ENCODE results near the gene SEC23B. TPM values are rescaled to one million over a fixed set of nuclear protein-coding genes. Genes with fewer than 3 reads are reported as not detected.

SEC23B gene
- polyA plus RNA-seq, 1 donor from 2014 or later, result 77.8 TPM

GRCh38 chr20:18477218-18477617, 30.5 kb upstream of the SEC23B start:
- Histone ChIP-seq H3K36me3 (ENCODE audit: insufficient read depth, low read length) (no peaks in the 10 kb centered on the region), H3K27me3 (ENCODE audit: insufficient read depth, low read depth, low read length) (no peaks in the 10 kb centered on the region), H3K27ac (ENCODE audit: low read length) (no peak overlapping the region), H2AFZ (ENCODE audit: low read depth, low read length) (no peak overlapping the region), H4K20me1 (ENCODE audit: insufficient read depth) (no peaks in the 10 kb centered on the region), H3F3A (ENCODE audit: insufficient read depth, low read length, poor library complexity, severe bottlenecking) (no peaks in the 10 kb centered on the region), H3K9ac (ENCODE audit: low read length) (no peak overlapping the region), H3K4me3 (ENCODE audit: low read length) (no peak overlapping the region), H3K9me3 (ENCODE audit: low read length) (no peaks in the 10 kb centered on the region), H3K9me2 (ENCODE audit: insufficient read depth, low read length) (no peaks in the 10 kb centered on the region), H3K4me2 (ENCODE audit: low read length) (no peak overlapping the region), H3K79me2 (replicated peaks; ENCODE audit: insufficient read depth, low read length) (no peaks in the 10 kb centered on the region)
- TF ChIP-seq EP300 (conservative IDR thresholded peaks at IDR 0.05; ENCODE audit: poor library complexity, severe bottlenecking) (no peak), MXI1 (conservative IDR thresholded peaks at IDR 0.05; ENCODE audit: poor library complexity, severe bottlenecking) (no peak), CTCF (IDR thresholded peaks at IDR 0.05; ENCODE audit: poor library complexity, severe bottlenecking) (no peak), EZH2 (IDR thresholded peaks at IDR 0.05; ENCODE audit: borderline replicate concordance, insufficient read depth, low read length, poor library complexity, severe bottlenecking) (no peak), SMC3 (conservative IDR thresholded peaks at IDR 0.05; ENCODE audit: poor library complexity) (no peak), REST (IDR thresholded peaks at IDR 0.05; ENCODE audit: borderline replicate concordance) (no peak), TAF1 (IDR thresholded peaks at IDR 0.05; ENCODE audit: low read depth) (no peak), RAD21 (conservative IDR thresholded peaks at IDR 0.05) (no peak), POLR2AphosphoS5 (IDR thresholded peaks at IDR 0.05) (no peak)

GRCh38 chr20:18477821-18478220, 29.9 kb upstream of the SEC23B start:
- Histone ChIP-seq H3K79me2 (replicated peaks; ENCODE audit: insufficient read depth, low read length) (no peaks in the 10 kb centered on the region), H3K36me3 (ENCODE audit: insufficient read depth, low read length) (no peaks in the 10 kb centered on the region), H3K4me3 (ENCODE audit: low read length) (no peak overlapping the region), H3K4me2 (ENCODE audit: low read length) (no peak overlapping the region), H3K27me3 (ENCODE audit: insufficient read depth, low read depth, low read length) (no peaks in the 10 kb centered on the region), H3K9ac (ENCODE audit: low read length) (no peak overlapping the region), H4K20me1 (ENCODE audit: insufficient read depth) (no peaks in the 10 kb centered on the region), H3F3A (ENCODE audit: insufficient read depth, low read length, poor library complexity, severe bottlenecking) (no peaks in the 10 kb centered on the region), H3K27ac (ENCODE audit: low read length) (no peak overlapping the region), H3K9me3 (ENCODE audit: low read length) (no peaks in the 10 kb centered on the region), H2AFZ (ENCODE audit: low read depth, low read length) (no peak overlapping the region), H3K9me2 (ENCODE audit: insufficient read depth, low read length) (no peaks in the 10 kb centered on the region)
- TF ChIP-seq RAD21 (conservative IDR thresholded peaks at IDR 0.05) (no peak), CTCF (IDR thresholded peaks at IDR 0.05; ENCODE audit: poor library complexity, severe bottlenecking) (no peak), REST (IDR thresholded peaks at IDR 0.05; ENCODE audit: borderline replicate concordance) (no peak), TAF1 (IDR thresholded peaks at IDR 0.05; ENCODE audit: low read depth) (no peak), EP300 (conservative IDR thresholded peaks at IDR 0.05; ENCODE audit: poor library complexity, severe bottlenecking) (no peak), EZH2 (IDR thresholded peaks at IDR 0.05; ENCODE audit: borderline replicate concordance, insufficient read depth, low read length, poor library complexity, severe bottlenecking) (no peak), SMC3 (conservative IDR thresholded peaks at IDR 0.05; ENCODE audit: poor library complexity) (no peak), MXI1 (conservative IDR thresholded peaks at IDR 0.05; ENCODE audit: poor library complexity, severe bottlenecking) (no peak), POLR2AphosphoS5 (IDR thresholded peaks at IDR 0.05) (no peak)

Data from neural cell (in vitro differentiated cells).